GM18526 (cell line): ENCODE data around the gene PPIG.

Source experiments
- POLR2A ChIP-seq: IDR thresholded peaks from 3 replicates; pipeline ENCODE4 v1.6.1; 2011; ENCODE audit not compliant: insufficient read length; ENCODE audit errors: extremely low read depth

The PPIG gene

GRCh38 chr2:169590804-169591203, 6.7 kb downstream of the PPIG start:
- no peak for TF ChIP-seq POLR2A

GRCh38 chr2:169598982-169599381, 14.8 kb downstream of the PPIG start:
- no peak for TF ChIP-seq POLR2A

- no peak for TF ChIP-seq POLR2A
Measured at GRCh38 chr2:169599568-169599967, 15.4 kb downstream of the PPIG start.

- no peak for TF ChIP-seq POLR2A
Measured at GRCh38 chr2:169609264-169609663, 25.1 kb downstream of the PPIG start.

- no peak for TF ChIP-seq POLR2A
Measured at GRCh38 chr2:169613876-169614275, 29.7 kb downstream of the PPIG start.

- TF ChIP-seq POLR2A = no peak
Measured at GRCh38 chr2:169619946-169620345, 35.8 kb downstream of the PPIG start.

DNA sequence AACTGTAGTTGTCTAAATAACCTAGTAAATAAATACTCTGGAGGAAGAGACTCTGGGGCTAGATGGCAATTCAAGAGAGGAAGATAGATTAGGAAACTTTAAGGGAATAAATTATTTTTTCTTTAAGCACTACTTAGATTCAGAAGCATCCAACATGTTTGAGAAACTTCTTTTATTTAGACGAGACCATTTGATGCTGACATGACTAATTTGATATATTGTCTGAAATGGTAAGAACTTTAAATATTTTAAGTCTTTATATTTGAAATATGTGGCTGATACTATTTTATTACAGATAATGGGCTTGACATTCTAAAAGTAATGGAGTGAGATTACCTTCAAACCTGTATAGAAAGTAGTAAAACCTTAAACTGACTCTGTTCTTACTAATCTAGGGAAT, 36.4 kb downstream of the PPIG start:
- no peak for TF ChIP-seq POLR2A

DNA sequence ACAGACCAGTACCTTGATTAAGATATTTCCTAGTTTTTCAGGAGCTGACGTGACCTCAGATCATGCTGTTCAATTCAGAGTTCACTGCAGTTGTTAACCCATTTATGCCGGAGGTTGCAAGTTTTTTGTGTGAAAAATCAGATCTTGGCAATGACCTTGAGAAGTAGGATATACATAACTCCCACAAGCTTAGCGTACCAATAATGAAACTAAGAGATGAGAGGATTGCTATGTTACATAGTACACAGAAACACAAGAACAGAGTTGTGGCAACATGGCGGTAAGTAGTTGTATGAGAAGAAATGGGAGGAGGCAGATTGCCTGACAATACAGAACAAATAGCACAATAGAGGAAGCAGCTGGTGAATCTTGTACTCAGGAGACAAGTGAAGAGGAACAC, 39.1 kb downstream of the PPIG start:
- TF ChIP-seq POLR2A = no peak

GRCh38 chr2:169625781-169626180, 41.6 kb downstream of the PPIG start:
- TF ChIP-seq POLR2A = no peak

DNA sequence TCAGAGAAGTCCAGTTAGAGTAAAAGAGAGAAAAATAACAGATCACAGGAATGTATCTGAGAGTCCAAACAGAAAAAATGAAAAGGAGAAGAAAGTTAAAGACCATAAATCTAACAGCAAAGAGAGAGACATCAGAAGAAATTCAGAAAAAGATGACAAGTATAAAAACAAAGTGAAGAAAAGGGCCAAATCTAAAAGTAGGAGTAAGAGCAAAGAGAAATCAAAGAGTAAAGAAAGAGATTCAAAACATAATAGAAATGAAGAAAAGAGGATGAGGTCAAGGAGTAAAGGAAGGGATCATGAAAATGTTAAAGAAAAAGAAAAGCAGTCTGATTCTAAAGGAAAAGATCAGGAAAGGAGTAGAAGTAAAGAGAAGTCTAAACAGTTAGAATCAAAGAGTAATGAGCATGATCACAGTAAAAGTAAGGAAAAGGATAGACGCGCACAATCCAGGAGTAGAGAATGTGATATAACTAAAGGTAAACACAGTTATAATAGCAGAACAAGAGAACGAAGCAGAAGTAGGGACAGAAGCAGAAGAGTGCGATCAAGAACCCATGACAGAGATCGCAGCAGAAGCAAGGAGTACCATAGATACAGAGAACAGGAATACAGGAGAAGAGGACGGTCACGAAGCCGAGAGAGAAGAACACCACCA, 52.4 kb downstream of the PPIG start:
- TF ChIP-seq POLR2A = no peak

GRCh38 chr2:169637620-169638019, 53.5 kb downstream of the PPIG start:
- no peak for TF ChIP-seq POLR2A

DNA sequence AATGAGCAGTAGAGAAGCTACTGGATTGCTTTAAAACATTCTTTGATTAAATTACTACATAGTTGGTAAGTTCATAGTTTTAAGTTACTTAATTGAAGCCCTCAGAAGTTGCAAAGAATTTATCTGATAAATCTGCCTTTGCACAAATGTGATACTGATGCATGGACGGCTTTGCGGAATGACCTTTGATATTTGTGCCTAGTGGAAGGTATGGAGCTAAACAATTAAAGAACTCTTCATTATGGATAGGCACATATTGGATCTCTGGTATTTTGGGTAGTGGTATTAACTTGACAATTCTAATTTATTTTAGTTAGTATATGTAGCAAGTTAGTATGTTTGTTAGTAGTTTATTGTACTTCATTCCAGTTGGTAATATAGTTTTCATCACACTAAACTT, 56.0 kb downstream of the PPIG start:
- TF ChIP-seq POLR2A = no peak

GRCh38 chr2:169641464-169641863, 57.3 kb downstream of the PPIG start:
- no peak for TF ChIP-seq POLR2A

DNA sequence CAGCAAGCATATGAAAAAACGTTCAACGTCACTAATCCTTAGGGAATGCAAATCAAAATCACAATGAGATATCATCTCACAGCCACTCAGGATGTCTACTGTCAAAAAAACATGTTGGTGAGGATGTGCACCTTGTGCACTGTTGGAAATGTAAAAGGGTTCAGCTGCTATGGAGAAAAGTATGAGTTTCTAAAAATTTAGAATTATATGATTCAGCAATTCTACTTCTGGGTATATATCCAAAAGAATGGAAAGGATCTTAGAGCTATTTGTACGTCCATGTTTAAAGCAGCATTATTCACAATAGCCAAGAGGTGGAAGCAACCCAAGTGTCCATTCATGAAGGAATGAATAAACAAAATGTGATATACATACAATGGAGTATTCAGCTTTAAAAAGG, 60.0 kb downstream of the PPIG start:
- TF ChIP-seq POLR2A = no peak

GRCh38 chr2:169647496-169647895, 63.3 kb downstream of the PPIG start:
- TF ChIP-seq POLR2A = no peak

DNA sequence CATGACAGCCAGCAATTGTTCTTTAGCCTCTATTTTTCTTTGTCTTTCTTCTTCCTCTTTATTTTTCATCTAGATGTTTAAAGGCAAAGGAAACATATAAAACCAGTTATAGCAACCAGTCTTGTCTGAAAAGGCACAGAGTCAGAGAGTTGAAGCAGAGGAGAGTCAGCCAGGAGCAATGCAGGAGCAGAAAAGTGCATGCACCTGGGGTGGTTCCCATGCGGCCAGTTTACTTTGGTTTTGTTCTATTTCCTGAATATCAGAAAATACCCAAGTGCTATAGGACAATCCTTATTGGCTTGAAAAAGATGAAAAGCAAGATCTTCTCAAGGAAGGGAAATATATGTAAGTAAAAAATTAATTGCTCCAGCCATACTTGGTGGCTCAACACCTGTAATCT, 65.1 kb downstream of the PPIG start:
- TF ChIP-seq POLR2A = no peak

GRCh38 chr2:169653636-169654035, 69.5 kb downstream of the PPIG start:
- TF ChIP-seq POLR2A = no peak

GRCh38 chr2:169656164-169656563, 72.0 kb downstream of the PPIG start:
- no peak for TF ChIP-seq POLR2A

DNA sequence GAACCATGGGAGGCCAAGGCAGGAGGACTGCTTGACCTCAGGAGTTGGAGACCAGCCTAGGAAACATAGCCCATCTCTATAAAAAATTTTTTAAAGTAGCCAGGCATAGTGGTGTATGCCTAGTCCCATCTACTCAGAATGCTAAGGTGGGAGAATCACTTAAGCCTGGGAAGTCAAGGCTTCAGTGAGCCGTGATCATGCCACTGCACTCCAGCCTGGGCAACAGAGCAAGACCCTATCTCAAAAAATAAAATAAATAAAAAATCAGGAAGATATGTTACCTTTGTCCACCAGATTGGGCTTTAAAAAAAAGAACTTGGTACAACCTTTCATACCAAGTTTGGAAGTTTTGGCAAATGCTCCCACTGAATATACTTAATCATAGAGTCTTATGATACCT, 74.7 kb downstream of the PPIG start:
- no peak for TF ChIP-seq POLR2A
